GM12801 (cell line): Measurements from ENCODE around the gene RPL39L.

Experiments
- CTCF ChIP-seq: IDR thresholded peaks from one replicate; pipeline ENCODE4 v1.5.1; 2011; ENCODE audit warnings: control low read depth; ENCODE audit not compliant: insufficient read length; ENCODE audit errors: extremely low read depth

RPL39L gene

GRCh38 chr3:187136337-187136736, 3.0 kb downstream of the RPL39L start:
- no peak for TF ChIP-seq CTCF

DNA sequence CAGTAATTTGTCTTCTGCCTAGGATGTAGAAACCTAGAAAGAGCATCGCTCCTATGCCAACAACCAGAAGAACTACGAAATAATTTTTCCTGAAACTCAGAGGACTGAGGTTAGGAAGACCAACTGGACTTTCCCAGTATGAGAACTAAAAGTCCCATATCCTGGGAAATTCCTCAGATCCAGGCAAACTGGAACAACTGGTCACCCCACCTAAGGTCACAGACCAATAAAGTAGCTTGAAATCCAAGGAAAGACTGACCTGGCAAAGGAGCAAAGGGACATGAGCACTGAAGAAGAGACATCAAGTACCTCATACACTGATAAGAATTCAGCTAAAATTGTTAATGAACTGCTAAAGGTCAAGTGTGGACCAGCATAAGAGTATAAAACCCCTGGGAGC, 6.6 kb downstream of the RPL39L start:
- TF ChIP-seq CTCF: no peak

DNA sequence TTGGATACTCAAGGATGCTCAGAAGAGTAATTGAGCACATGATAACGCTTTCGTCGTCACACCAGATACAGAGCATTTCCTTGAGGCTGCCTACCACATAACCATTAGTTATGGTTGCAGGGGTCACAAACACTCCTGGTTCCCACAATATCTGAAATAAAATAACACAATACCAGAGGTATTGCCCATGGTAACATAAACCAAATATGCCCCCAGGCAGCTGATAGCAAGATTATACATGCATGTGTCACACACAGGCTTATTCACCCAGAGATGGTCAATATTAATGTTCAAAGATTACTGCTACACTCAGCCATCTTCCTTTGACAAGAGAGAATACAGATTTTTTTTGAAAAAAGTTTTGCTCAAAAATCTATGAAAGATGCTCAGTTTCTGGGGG, 7.3 kb downstream of the RPL39L start:
- TF ChIP-seq CTCF: no peak

- no peak for TF ChIP-seq CTCF
These were observed 8.8 kb downstream of the RPL39L start for GRCh38 chr3:187130346-187131066.

GRCh38 chr3:187125319-187126031, 13.8 kb downstream of the RPL39L start:
- TF ChIP-seq CTCF: no peak

- no peak for TF ChIP-seq CTCF
These were observed 17.0 kb downstream of the RPL39L start for GRCh38 chr3:187122261-187122660.

- no peak for TF ChIP-seq CTCF
These were observed 19.0 kb downstream of the RPL39L start for GRCh38 chr3:187120326-187120725.
